ENCODE measurements around the gene PRDM1. TPM values are rescaled to one million over a fixed set of nuclear protein-coding genes. Genes with fewer than 3 reads are reported as not detected.

Gene PRDM1
- total RNA-seq, 1 donor from 2014 or later: 1.5 TPM

DNA sequence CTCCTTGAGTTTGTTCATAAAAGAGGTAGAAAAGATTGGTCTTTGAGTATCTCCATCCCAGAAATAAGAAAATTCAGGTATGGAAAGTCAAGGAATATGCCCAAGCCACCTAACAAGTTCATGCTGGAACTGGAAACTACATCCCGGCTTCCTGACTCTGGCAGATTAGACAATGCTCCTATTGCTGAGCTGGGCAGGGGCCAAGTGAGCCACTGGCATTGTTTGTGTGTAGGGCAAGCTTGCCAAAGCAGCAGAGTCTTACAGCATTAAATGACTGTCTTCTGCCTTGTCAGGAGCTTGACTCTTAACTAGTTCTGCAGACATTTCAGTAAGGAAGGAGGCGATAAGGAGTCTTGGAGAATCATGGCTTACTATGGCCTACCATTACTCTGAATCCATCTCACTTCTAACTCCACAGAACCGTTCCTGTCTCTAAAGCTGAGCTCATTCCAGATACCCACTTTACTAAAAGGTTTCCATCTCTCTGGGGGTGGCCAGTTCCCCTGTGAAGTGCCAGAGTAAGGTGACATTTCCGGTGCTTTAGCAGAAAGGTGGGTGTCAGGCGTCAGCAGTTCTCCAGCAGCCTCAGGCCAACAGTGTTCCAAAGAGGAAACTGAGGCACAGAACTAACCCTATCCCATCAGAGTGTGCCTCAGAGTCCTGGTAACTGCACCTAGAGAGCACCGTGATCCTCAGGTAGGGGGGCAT, 30.1 kb downstream of the PRDM1 start:
- peak; percentile 1 to 54 for DNase-seq (ENCODE audit: low read depth in 2 of 2)

DNA sequence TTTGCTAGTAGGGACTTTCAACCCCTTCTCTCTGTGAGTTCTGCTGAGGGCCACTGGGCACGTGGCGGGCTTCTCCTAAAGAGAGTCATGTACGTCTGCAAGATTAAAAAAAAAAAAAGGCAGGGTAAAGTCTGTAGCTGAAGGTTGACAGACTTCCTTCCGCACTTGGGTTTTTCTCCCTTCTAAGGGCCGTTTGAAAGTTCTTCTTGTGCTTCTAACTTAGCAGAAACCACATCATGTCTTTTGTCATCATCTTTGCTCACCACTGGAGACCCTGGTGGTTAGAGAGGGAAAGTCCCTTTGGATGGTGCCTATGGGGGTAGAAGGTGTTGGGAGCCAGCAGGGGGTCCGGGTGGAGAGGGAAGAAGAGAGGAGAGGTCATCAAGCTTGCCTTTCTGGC, 31.4 kb downstream of the PRDM1 start:
- no peak for DNase-seq (ENCODE audit: low read depth in 2 of 2)

DNA sequence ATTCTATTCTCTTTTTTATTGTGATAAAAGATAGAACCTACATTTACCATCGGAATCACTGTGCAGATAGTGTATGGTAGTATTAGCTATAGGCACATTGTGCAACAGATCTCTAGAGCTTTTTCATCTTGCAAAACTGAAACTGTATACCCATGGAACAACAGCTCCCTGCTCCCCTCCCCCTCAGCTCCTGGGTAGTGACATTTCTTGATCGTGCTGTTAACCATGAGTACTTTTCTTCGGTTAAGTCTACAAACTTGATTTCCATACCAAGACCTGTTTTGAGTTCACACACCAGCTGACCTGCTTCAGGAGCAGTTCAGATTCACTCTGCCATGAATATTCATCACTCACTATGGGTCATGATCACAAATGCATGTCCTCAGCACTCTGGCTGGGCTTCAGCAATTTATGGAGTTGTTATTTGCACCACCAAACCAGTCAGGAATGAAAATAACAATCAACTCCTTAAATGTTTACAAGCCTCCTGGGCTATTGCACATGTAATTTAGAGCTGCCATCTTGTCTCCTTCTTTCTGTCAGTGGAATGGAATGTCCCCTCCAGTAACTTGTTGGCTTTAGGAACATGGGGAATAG, 32.8 kb downstream of the PRDM1 start:
- DNase-seq (ENCODE audit: low read depth in 2 of 2): no peak

DNA sequence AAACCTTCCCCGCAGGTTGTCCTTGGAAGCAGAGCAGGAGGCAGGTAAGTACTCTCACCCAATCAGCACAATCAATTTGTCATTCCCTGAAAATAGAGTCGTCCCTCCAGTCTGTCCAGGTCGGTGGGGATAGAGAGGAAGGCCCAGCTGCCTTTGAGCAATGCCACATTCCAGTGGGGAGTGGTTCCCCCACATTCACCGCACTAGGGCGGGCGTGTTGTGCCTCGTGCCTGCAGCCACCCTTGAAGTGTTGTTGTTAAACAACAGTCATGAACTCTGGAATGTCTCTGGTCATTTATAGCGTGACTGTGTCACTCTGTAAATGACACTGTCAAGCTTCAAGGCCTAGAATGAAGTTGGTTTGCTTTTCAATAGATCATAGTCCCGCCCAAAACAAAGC, 33.4 kb downstream of the PRDM1 start:
- no peak for DNase-seq (ENCODE audit: low read depth in 2 of 2)

GRCh38 chr6:106120006-106120405, 33.9 kb downstream of the PRDM1 start:
- no peak for DNase-seq (ENCODE audit: low read depth in 2 of 2)

DNA sequence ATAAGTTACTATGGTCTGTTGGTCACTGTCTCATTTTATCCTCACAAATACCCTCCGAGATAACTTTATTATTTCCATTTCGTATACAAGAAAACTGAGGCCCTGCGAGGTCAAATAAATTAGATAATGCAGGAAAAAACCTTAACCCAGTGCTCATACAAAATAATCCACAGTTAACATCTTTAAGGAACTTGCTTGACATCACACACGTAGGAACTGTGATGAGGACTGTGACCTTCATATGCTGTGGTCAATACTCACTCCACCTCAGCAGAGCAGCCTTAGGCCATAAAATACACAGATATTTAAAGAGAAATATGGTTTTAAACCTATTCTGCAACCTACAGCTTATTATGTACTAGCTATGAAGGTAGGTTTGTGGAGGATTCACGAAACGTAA, 34.3 kb downstream of the PRDM1 start:
- no peak for DNase-seq (ENCODE audit: low read depth in 2 of 2)

GRCh38 chr6:106122306-106122918, 36.3 kb downstream of the PRDM1 start:
- DNase-seq (ENCODE audit: low read depth in 2 of 2): no peak

DNA sequence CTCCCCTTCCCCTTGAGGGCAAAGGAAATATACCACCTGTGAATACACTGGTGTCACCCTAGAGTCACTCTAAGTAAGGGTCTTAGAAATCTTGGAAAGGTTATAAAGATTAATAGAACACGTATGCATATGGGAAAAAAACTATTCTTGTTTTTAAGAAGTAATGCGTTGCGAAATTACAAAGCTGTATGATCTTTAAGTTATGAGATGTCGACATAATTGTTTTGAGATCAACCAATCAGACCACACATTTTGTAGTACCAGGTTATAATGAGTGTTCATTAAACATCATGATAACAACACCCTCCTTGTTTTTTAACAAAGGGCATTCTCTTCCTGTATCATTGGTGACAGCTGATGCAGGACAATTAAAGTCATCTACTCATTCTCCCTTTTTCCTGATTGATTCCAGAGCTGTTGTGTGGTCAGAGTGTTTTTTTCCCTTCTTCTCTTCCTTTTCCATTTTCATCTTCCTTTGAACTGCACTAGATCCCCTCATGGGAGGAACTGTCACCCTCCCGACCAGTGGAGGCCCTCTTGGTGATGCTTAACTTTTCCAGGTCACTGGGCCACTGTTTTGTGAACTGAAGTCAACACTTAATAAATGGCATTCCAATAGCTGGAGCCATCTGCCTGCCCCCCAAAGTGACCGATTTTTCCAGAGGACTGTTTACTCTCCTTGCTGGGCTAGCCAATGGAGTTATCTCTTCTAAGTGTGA, 37.0 kb downstream of the PRDM1 start:
- no peak for DNase-seq (ENCODE audit: low read depth in 2 of 2)

GRCh38 chr6:106124015-106124414, 37.9 kb downstream of the PRDM1 start:
- DNase-seq (ENCODE audit: low read depth in 2 of 2): no peak

GRCh38 chr6:106124437-106125430, 38.6 kb downstream of the PRDM1 start:
- DNase-seq (ENCODE audit: low read depth in 2 of 2): no peak

- DNase-seq (ENCODE audit: low read depth in 2 of 2): no peak
These were observed 39.8 kb downstream of the PRDM1 start for GRCh38 chr6:106125925-106126435.

- no peak for DNase-seq (ENCODE audit: low read depth in 2 of 2)
These were observed 40.3 kb downstream of the PRDM1 start for GRCh38 chr6:106126482-106126881.

DNA sequence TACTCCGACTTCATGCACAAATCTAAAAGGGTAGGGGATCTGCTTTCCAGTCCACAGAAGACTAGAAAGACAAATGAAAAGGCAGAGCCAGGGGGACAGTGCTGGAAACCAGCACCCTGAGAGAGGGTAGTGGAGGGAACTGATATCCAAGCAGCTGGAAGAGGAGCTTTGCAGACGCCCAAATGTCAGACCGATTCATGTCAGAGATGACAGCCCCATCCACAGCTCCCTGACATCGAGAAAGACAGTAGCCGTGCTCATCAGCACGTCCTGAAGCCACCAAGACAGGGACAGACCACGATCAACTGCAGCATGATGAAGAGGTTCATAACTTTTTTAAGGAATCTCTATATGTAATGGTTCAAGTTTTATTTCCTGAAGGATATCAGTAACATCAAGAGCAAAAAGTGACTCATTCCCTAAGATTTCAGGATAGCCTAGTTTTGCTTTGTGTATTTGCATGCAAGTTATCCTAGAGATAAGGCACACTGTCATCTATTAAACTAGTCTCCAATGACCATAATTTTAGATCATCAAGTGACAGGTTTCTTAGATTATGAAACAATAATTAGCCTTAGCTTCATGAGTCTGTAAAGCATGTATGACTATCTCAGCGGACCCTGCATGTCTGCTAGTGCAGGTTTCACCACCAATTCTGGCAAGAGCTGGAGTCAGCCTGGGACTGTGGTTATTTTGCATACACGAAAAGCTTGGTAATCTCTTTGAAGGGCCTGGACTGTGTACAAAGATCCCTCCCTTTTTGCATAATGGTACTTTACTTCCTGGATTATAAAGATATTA, 43.0 kb downstream of the PRDM1 start:
- DNase-seq (ENCODE audit: low read depth in 2 of 2): no peak

- DNase-seq (ENCODE audit: low read depth in 2 of 2): no peak
These were observed 46.1 kb downstream of the PRDM1 start for GRCh38 chr6:106132153-106132698.

GRCh38 chr6:106133040-106133439, 46.9 kb downstream of the PRDM1 start:
- DNase-seq (ENCODE audit: low read depth in 2 of 2): no peak

DNA sequence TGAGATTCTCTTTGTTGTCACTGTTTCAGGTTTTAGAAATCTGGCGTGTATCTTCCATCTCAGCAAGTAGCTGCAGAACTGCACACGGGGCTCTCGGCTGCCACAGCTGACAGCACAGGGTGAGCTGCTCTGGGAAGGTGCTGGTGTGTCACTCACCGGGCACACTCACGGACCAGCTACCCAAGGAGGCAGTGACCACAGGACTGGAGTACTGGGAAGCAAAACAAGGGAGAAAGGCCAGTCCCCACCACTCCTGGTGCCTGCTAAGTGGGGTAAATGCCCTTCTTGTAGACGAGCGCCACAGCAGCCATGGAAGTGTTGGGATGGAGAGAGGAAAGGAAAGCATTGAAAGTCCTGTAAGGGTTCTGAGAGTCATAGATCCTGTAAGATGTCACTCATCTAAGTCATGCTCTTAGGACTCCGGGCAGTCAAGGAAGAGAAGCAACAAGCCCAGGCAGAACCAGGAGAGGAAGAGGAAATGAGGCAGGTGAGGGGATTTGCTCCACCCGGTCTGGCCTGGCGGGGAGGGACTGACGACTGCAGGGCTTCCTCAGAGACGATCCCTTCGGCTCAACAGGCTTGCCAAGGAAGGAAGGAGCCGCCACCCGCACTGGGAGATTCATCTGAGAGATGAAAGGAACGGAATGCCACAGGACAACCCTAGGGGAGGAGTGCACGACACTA, 48.1 kb downstream of the PRDM1 start:
- no peak for DNase-seq (ENCODE audit: low read depth in 2 of 2)

DNA sequence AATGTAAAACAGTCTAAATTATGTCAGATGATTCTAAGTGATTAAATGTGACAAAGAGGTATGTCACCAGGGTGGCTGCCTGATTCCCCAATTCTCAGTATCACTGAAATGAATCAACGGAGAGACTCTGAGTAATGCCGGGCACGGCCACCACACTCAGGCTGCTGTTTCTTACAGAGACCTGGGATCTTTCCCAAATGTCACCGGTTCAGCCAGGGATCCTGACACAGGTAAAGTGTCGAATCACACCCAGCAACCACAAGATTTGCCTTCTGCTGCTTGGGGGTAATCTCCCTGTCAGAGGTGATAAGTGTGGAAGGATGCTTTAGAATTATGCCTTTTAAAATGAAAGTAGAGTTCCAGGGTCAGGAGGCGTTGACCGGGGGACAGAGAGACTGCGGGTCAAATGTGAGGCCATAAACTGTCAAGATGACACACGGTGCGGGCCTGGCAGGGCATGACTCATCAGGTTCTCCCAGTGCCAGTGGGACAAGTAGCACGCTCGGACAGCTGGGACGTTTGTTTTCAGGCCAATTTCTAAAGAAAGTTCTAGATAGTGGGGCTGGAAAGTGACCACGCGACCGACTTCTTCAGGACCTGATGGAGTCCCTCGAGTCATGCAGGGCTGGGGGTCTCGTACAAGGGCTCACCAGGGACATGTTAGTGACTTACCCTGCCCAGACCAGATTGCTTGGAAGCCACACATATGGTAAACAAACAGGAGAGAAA, 48.9 kb downstream of the PRDM1 start:
- peak in 1 of 2 donors; percentile 22 for DNase-seq (ENCODE audit: low read depth in 2 of 2)

GRCh38 chr6:106135911-106136571, 49.9 kb downstream of the PRDM1 start:
- no peak for DNase-seq (ENCODE audit: low read depth in 2 of 2)
